Upper lobe of right lung (tissue), 1 donor: ENCODE measurements around the gene UBR7. TPM values are rescaled to one million over a fixed set of nuclear protein-coding genes. Genes with fewer than 3 reads are reported as not detected.
A peak's percentile ranks its signal among the peaks of the same experiment; 100 is the strongest.

Experiments
- ATAC-seq: fragments of 200-7000 bp; cut with Tn5 transposase; one replicate; pipeline ENCODE4 v1.9.1; 2020; ENCODE audit warnings: mild to moderate bottlenecking, moderate library complexity
- DNase-seq: peaks from one replicate; pipeline ENCODE4 v3.0.0-alpha.2; 2020
- H3K27ac ChIP-seq: fragments of 200-600 bp; one replicate; pipeline ENCODE4 v1.8.0; 2022
- H3K27me3 ChIP-seq: fragments of 200-600 bp; one replicate; pipeline ENCODE4 v1.8.0; 2022; ENCODE audit warnings: mild to moderate bottlenecking
- H3K36me3 ChIP-seq: fragments of 200-600 bp; one replicate; pipeline ENCODE4 v1.8.0; 2022
- H3K4me1 ChIP-seq: fragments of 200-600 bp; one replicate; pipeline ENCODE4 v1.8.0; 2022
- H3K4me3 ChIP-seq: fragments of 200-600 bp; one replicate; pipeline ENCODE4 v1.8.0; 2022; ENCODE audit warnings: mild to moderate bottlenecking
- H3K9me3 ChIP-seq: fragments of 200-600 bp; one replicate; pipeline ENCODE4 v1.8.0; 2022
- CTCF ChIP-seq: fragments of 200-600 bp; IDR thresholded peaks from one replicate; pipeline ENCODE4 v1.8.0; 2022; ENCODE audit warnings: antibody characterized with exemption
- intact Hi-C: fragments of 100-400 bp; cut with DNase I; formaldehyde crosslinking; loops from one replicate; pipeline ENCODE4 v1.11.0; 2022
- total RNA-seq: library from RNA; stranded (reverse); fragmentation: NEBNext Ultra II Directional; extraction: Animal tissue kit (Norgen Biotek cat#: 25700); gene quantifications from one replicate; pipeline ENCODE4 v1.2.1, GENCODE V29; 2021
- donor health status: DM: no; HTN: yes; CAD: no; lungs with severe emphysema.

The UBR7 gene
- total RNA-seq, 1 donor from 2014 or later: 13.8 TPM

DNA sequence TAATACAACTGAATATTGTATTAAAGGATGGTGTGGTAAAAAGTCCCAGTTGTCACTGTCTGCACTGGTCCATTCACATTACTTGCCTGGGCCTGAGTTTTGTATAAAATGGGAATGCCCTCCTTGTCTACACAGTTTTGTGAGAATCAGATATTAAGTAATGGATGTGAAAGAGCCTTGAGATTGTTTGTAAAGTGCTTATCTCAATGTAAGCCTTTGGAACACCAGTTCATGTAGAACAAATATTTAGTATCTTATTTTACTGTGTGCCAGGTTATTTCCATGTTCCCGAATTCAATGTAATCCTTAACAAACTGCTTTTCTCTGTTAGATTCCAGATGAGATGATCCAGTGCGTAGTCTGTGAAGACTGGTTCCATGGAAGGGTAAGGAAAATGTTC is 7.5 kb downstream of the UBR7 start:
- DNase-seq (no peak), ATAC-seq (no peak)
- Histone ChIP-seq H3K36me3 (peaks cover 86% of the 10 kb centered on the region), H3K27me3 (no peaks in the 10 kb centered on the region), H3K27ac (no peak overlapping the region), H3K9me3 (no peaks in the 10 kb centered on the region), H3K4me3 (no peak overlapping the region), H3K4me1 (peaks cover 2% of the 10 kb centered on the region)
- no peak for TF ChIP-seq CTCF
- intact Hi-C loops: no loop called here

GRCh38 chr14:93219103-93219726 is 12.2 kb downstream of the UBR7 start:
- no peak overlapping the region for H3K27ac ChIP-seq
- peak; percentile 85 for ATAC-seq
- H3K4me1 ChIP-seq: no peaks in the 10 kb centered on the region
- H3K4me3 ChIP-seq: no peak overlapping the region
- TF ChIP-seq CTCF: peak; percentile 58
- no peaks in the 10 kb centered on the region for H3K9me3 ChIP-seq
- intact Hi-C loops: no loop called here
- no peaks in the 10 kb centered on the region for H3K27me3 ChIP-seq
- DNase-seq: peak; percentile 29
- peaks cover 95% of the 10 kb centered on the region for H3K36me3 ChIP-seq

DNA sequence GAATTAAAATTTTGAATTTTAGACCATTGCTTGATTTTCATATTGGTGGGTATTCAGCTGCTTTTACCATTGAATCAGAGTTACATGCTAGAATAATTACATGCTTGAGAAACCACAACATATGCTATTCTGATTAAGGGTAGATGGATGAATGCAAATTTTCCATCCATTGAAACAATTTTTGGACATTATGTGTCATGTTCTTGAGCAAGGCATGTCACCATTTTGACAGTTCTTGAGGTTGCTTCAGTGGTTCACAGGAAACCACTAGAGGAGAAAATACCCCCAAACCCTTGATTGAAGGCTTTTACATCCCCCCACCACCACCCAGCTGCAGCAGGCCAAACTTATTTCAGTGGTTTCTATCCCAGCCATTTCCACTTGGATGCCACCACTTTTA is 13.5 kb downstream of the UBR7 start:
- Histone ChIP-seq H3K4me3 (no peak overlapping the region), H3K36me3 (peaks cover 84% of the 10 kb centered on the region), H3K27me3 (no peaks in the 10 kb centered on the region), H3K9me3 (no peaks in the 10 kb centered on the region), H3K27ac (no peak overlapping the region), H3K4me1 (no peaks in the 10 kb centered on the region)
- no peak for TF ChIP-seq CTCF
- no peak for DNase-seq
- ATAC-seq: no peak
- intact Hi-C loops: no loop called here

GRCh38 chr14:93223565-93223964 is 16.5 kb downstream of the UBR7 start:
- Histone ChIP-seq H3K4me1 (no peaks in the 10 kb centered on the region), H3K27ac (no peak overlapping the region), H3K27me3 (no peaks in the 10 kb centered on the region), H3K4me3 (no peak overlapping the region), H3K9me3 (no peaks in the 10 kb centered on the region), H3K36me3 (peaks cover 86% of the 10 kb centered on the region)
- intact Hi-C loops: no loop called here
- DNase-seq: no peak
- no peak for TF ChIP-seq CTCF
- ATAC-seq: no peak

GRCh38 chr14:93228550-93228949 is 21.5 kb downstream of the UBR7 start:
- Histone ChIP-seq H3K27me3 (no peaks in the 10 kb centered on the region), H3K27ac (no peak overlapping the region), H3K4me1 (no peaks in the 10 kb centered on the region), H3K9me3 (no peaks in the 10 kb centered on the region), H3K36me3 (peaks cover 37% of the 10 kb centered on the region), H3K4me3 (no peak overlapping the region)
- ATAC-seq (no peak), DNase-seq (no peak)
- intact Hi-C loops: no loop called here
- no peak for TF ChIP-seq CTCF

DNA sequence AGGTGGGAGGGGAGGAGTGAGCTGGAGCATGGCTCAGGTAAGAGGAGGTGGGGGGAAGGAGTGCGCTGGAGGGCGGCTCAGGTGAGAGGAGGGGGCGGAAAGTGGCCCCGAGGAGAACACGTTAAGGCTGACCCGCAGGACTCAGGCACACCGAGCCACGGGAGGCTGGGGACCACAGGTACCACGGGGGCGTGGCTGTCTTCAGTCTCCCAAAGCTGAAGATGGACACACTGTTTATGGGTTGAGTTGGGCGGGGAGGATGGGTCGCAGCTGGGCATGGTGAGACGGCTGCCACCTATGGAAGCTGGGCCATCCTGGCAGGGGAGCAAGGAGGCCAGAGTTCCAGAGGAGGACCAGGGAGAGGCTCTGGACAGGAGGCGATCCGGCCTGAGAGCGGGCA is 23.5 kb downstream of the UBR7 start:
- ATAC-seq: peak; percentile 5
- no peaks in the 10 kb centered on the region for H3K27me3 ChIP-seq

More for the DNA sequence above, 23.5 kb downstream of the UBR7 start:
- intact Hi-C loops: no loop called here
- H3K4me1 ChIP-seq: no peaks in the 10 kb centered on the region
- no peak overlapping the region for H3K4me3 ChIP-seq
- no peak for TF ChIP-seq CTCF
- no peak for DNase-seq
- no peak overlapping the region for H3K27ac ChIP-seq
- H3K9me3 ChIP-seq: no peaks in the 10 kb centered on the region
- peaks cover 30% of the 10 kb centered on the region for H3K36me3 ChIP-seq
